Measurements from ENCODE around the gene OXNAD1.

The OXNAD1 gene

GRCh38 chr3:16247282-16248061 lies 17.5 kb upstream of the OXNAD1 start:
- FAIRE-seq = peak; percentile 3

- no peak for FAIRE-seq
Observed at GRCh38 chr3:16248556-16248955, 16.5 kb upstream of the OXNAD1 start.

DNA sequence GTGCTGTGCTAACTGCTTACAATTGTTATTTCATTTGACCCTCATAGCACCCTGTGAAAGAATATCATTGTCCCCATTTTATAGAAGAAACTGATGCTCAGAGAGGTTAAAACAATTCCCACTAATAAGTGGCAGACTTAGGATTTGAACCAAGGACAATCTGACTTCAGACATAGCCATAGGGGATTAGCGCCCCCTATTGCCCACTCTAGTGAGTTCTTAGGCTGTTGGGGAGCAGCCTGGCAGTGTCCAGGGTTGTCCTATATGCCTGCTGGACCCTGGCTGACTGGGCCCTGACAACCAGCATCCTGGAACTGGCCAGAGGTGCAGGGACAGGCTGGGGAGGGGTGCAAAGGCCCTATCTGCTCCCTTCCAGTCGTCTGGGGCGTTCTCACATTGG lies 15.7 kb upstream of the OXNAD1 start:
- no peak for FAIRE-seq

DNA sequence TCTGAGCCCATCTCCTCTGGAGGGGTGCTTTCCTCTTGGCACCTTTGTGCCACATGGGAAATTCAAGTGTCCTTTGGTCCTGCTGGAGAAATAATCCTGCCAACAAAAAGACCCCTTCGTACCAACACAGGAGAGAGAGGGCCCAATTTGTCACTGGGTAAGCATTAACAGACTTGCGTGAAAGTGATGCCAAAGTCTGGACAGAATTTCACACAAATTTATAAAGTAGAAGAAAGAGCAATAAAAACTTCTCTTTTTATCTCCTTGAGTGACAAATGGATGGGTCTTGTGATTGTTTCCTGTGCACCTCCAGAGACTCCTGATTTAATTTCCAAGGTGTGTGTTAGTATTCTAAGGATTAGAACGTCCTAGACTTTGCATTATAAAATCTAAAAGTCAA lies 15.1 kb upstream of the OXNAD1 start:
- FAIRE-seq = no peak

DNA sequence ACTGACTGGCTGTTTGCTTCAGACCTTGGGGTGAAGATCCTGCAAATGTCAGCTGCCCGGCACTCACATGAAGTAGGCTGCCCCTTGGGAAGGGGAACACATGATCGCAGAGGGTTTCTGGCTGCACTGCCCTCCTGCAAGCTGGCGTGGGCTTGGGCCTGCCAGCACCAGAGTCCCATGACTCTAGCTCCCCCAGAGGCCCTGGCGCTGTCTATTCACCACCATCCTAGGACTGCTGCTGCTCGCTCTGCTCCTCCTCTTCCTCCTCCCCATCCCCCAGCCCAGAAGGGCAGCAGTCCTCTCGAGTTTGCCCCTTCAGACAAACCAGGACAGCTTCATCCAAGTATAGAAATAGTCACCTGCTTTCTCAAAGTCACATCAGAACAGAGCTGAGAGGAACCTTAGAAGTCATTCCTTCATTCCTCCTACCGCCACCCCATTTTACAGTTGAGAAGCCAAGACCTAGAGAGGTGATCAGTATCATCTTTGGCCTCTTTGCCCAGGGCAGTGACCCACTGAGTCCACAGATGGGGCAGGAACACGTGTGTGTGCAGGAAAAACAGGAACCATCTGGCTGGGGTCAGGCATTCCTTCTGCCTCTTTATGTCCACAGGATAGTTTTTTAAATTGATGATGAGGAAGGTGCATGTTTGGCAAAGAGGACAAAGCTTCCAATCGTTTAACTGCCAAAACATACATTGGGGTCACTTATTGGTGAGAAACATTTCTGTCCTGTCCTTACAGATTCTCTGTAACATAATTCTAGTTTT lies 13.5 kb upstream of the OXNAD1 start:
- FAIRE-seq = no peak

DNA sequence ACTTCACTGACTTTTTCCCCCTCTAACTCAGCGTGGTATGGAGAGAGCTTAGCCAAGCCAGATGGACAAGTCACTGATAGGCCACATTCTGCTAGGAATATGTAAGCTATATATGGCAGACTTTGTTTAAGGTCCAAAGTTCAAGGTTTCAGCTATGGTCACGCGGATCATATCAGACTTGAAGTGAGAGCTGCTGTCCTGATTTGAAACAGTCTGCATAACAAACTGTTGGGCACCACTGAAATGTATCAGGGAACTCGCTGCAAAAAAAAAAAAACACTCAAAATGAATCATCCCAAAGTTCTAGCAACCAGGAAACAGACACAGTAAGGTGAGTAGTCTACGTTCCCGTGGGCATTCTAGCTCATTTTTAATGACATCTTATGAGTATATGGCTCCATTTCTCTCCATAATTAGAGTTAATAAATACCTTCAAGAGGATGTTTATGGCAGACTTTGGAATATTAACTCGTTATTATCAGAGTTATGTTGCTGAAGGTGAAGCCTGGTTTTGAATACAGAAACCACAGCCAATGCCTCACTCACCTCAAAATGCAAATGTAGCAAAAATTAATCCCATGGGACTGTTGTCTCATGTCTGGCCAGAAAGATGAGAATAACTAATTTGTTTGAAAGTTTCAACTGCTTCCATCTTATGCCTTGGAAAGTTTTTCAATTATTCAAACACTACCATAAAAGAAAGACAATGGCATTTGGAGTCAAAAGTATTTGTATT lies 12.6 kb upstream of the OXNAD1 start:
- FAIRE-seq = no peak

GRCh38 chr3:16252988-16253387 lies 12.0 kb upstream of the OXNAD1 start:
- FAIRE-seq = no peak

- no peak for FAIRE-seq
Observed at GRCh38 chr3:16253601-16254000, 11.4 kb upstream of the OXNAD1 start.

DNA sequence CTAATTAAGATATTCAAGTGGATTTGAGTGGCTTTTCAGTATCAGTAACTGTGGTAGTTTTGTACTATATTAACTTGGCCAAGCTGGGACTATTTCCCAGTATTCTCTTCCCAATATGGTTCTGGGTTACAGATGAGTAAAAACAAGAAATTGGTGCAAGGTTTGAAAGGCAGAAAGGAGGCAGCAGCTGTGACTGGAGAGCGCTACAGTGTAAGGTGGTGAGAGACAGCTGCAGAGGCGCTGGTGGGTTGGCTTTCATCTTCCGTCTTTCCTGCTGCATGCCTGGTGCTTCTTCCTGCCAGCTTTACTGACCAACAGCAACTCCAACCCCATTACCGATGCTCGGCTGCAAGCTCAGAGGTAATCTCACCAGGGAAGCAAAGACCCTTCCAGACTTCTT lies 10.1 kb upstream of the OXNAD1 start:
- FAIRE-seq = no peak

GRCh38 chr3:16255326-16255725 lies 9.7 kb upstream of the OXNAD1 start:
- FAIRE-seq = no peak

DNA sequence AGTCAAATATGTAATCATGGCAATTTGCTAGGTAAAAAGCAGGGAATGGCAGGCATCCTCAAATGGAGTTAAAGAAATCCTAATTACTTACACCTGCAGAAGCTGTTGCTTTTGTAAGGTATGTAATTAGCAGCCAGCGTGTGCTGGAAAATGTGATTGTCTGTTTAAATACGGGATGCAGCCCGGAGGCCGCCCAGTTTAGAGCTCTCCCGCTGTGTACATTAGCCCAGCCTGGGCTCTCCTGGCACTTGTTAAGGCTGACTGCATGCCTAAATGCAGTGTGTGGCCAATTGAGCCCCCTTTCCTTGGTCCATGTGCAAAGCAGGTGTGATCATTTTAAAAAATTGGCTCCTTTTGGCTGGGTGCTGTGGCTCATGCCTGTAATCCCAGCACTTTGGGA lies 9.3 kb upstream of the OXNAD1 start:
- FAIRE-seq = no peak

GRCh38 chr3:16257309-16257708 lies 7.7 kb upstream of the OXNAD1 start:
- FAIRE-seq = no peak

DNA sequence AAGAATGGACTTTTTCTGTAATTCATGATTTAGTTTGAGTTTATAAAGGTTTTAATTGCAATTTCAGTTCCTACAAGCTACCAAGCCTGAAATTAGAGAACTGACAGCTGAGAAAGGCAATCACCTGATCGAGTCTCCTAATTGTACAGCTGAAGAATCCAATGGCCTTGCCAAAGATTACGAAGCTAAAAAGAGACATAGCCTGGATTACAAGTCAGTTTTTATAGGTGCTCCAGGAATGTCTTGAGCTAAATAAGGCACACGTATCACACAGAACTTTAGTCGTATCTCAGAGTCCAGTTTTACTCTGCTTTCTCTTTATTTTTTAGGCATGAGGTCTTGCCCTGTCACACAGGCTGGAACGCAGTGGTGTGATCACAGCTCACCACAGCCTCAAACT lies 6.8 kb upstream of the OXNAD1 start:
- FAIRE-seq = no peak

- no peak for FAIRE-seq
Observed at GRCh38 chr3:16258866-16259265, 6.1 kb upstream of the OXNAD1 start.

GRCh38 chr3:16260046-16260445 lies 5.0 kb upstream of the OXNAD1 start:
- FAIRE-seq = no peak

- FAIRE-seq = no peak
Observed at GRCh38 chr3:16262174-16262573, 2.8 kb upstream of the OXNAD1 start.

GRCh38 chr3:16264174-16264707 lies 771 bp upstream of the OXNAD1 start:
- no peak for FAIRE-seq

- no peak for FAIRE-seq
Observed at GRCh38 chr3:16265455-16265786, 409 bp downstream of the OXNAD1 start.

GRCh38 chr3:16266714-16267113 lies 1.7 kb downstream of the OXNAD1 start:
- no peak for FAIRE-seq

- FAIRE-seq = no peak
Observed at GRCh38 chr3:16270855-16271254, 5.8 kb downstream of the OXNAD1 start.

DNA sequence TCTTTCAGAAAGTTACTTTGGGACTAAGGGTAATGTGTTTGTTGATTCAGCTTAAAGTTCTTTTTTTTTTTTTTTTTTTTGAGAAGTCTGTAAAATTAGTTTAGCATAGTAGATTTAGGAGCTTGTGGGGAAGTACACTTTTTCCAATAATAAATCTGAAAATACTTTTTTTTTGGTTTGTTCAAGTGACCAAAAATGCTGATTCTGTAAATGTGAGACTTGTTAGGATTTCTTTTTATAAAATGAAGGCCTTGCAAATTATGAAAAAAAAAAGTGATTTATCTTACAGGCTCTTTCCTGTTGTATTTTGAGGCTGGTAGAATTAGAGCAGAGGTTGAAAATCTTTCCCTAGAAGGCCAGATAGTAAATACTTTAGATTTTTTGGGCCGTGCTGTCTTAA lies 7.6 kb downstream of the OXNAD1 start:
- FAIRE-seq = no peak

DNA sequence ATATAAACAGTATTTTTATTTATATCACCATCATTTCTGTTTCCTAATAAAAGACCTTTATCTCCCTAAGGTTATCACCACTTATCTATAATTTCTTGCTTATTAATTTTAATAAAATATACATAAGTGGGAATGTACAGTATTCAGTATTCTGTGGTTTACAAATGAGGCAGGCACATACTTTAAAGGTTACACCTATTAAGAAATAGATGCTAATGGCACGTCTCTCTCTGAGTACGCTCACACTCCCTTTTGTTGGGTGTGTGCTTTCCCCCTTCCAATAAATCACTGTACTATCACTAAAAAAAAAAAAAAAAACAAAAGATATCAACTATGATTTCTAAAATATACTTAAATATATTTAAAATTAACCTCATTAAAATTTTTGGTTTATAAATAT lies 8.9 kb downstream of the OXNAD1 start:
- FAIRE-seq = peak; percentile 17

- FAIRE-seq = no peak
Observed at GRCh38 chr3:16277471-16277870, 12.5 kb downstream of the OXNAD1 start.

All from G401.6 (cell line).